K562 (cell line): ENCODE data around the gene DPPA4. TPM values are rescaled to one million over a fixed set of nuclear protein-coding genes. Genes with fewer than 3 reads are reported as not detected.

Experiments used
- ATAC-seq: fragments of 200-7000 bp; cut with Tn5 transposase; 3 replicates; pipeline ENCODE4 v1.9.1; 2020; ENCODE audit warnings: moderate library complexity
- BruUV-seq: library from RNA; stranded (reverse); fragments of 400-500 nt; replicated peaks from 2 replicates; lab custom pipeline; 2021; lab: Mats Ljungman, UMichigan
- CTCF ChIA-PET: fragments of 300-600 bp; formaldehyde crosslinking; extraction: SDS; loops from one replicate; lab custom pipeline; 2021; ENCODE audit warnings: low intra/inter-chr PET ratio; lab: Yijun Ruan, JAX
- POLR2A ChIA-PET: fragments of 300-600, 350-650 bp; sonication (Branson Sonifier 250); formaldehyde crosslinking; extraction: SDS; loops from one replicate; lab custom pipeline; 2021; ENCODE audit warnings: antibody characterized with exemption, inconsistent platforms; lab: Yijun Ruan, JAX
- DNase-seq, 4 experiments: peaks; one replicate each; pipeline versions ENCODE4 v3.0.0 to v3.0.0-alpha.2; 2011 to 2018; ENCODE audit warnings: low spot score in 3 of 4, mixed read lengths in 3 of 4; ENCODE audit errors: extremely low read depth in 1 of 4
- FAIRE-seq: peaks from 2 replicates; lab custom pipeline; 2011; peaks lifted over from hg19 to GRCh38; lab: Jason Lieb, UNC
- H2AFZ ChIP-seq: 2 replicates; pipeline ENCODE4 v1.6.0; 2011; ENCODE audit warnings: low read depth, low read length, control low read depth, inconsistent platforms
- H3K27ac ChIP-seq: fragments of 200-600 bp; 3 replicates; pipeline ENCODE4 v1.8.0; 2011; ENCODE audit warnings: low read depth, mild to moderate bottlenecking, control low read depth, inconsistent platforms, low read length, moderate library complexity, mixed read lengths; ENCODE audit errors: extremely low read depth
- H3K27me3 ChIP-seq, 2 experiments: fragments of 300-600 bp in 1 of 2; 2 replicates in 1 of 2; 3 replicates in 1 of 2; pipeline versions ENCODE4 v1.6.0 to v1.8.0; 2011; ENCODE audit warnings: inconsistent platforms in 2 of 2, low read length in 2 of 2, mild to moderate bottlenecking in 1 of 2, mixed read lengths in 1 of 2, moderate library complexity in 1 of 2; ENCODE audit not compliant: control insufficient read depth in 2 of 2, insufficient read depth in 2 of 2
- H3K36me3 ChIP-seq: fragments of 300-600 bp; 3 replicates; pipeline ENCODE4 v1.8.0; 2011; ENCODE audit warnings: mild to moderate bottlenecking, low read length, inconsistent platforms; ENCODE audit not compliant: control insufficient read depth, insufficient read depth
- H3K4me1 ChIP-seq, 2 experiments: fragments of 200-600 bp in 1 of 2; replicated peaks in 1 of 2; 2 replicates in 1 of 2; 3 replicates in 1 of 2; pipeline versions ENCODE4 v1.5.1 to v1.8.0; 2011; ENCODE audit warnings: inconsistent platforms in 2 of 2, low read length in 2 of 2, mild to moderate bottlenecking in 1 of 2, mixed read lengths in 1 of 2, moderate library complexity in 1 of 2; ENCODE audit not compliant: control insufficient read depth in 2 of 2, insufficient read depth in 2 of 2
- H3K4me2 ChIP-seq: 2 replicates; pipeline ENCODE4 v1.6.1; 2011; ENCODE audit warnings: low read length, control low read depth, inconsistent platforms, mixed read lengths; ENCODE audit not compliant: insufficient read depth
- H3K4me3 ChIP-seq: fragments of 200-600 bp; sonication (generic), shearing (Covaris generic); 2 replicates; pipeline ENCODE4 v1.5.1; 2016; ENCODE audit warnings: control low read depth, inconsistent platforms
- H3K79me2 ChIP-seq: fragments of 200-600 bp; 3 replicates; pipeline ENCODE4 v1.8.0; 2011; ENCODE audit warnings: low read length, inconsistent platforms; ENCODE audit not compliant: control insufficient read depth, insufficient read depth
- H3K9ac ChIP-seq, 2 experiments: 2 replicates each; pipeline versions ENCODE4 v1.6.0 to v1.6.1; 2011; ENCODE audit warnings: low read depth in 2 of 2, low read length in 2 of 2, control low read depth in 1 of 2, inconsistent platforms in 1 of 2, mild to moderate bottlenecking in 1 of 2, mixed read lengths in 1 of 2; ENCODE audit not compliant: insufficient read depth in 1 of 2
- H3K9me1 ChIP-seq: one replicate; pipeline ENCODE4 v1.6.0; 2011; ENCODE audit warnings: inconsistent platforms, mild to moderate bottlenecking, low read length, moderate library complexity; ENCODE audit not compliant: control insufficient read depth, insufficient read depth
- H3K9me3 ChIP-seq: replicated peaks from 2 replicates; pipeline ENCODE4 v1.5.1; 2011; ENCODE audit warnings: low read depth, low read length, inconsistent platforms; ENCODE audit not compliant: control insufficient read depth, insufficient read depth
- H4K20me1 ChIP-seq: replicated peaks from 2 replicates; pipeline ENCODE4 v1.6.1; 2011; ENCODE audit warnings: low read length, inconsistent platforms, mixed read lengths; ENCODE audit not compliant: control insufficient read depth, insufficient read depth
- ATF7 ChIP-seq: fragments of 450-650 bp; IDR thresholded peaks from 2 replicates; pipeline ENCODE4 v1.7.1; 2014; ENCODE audit warnings: mild to moderate bottlenecking, moderate library complexity
- E4F1 ChIP-seq: fragments of 250-450 bp; sonication (Bioruptor Pico); IDR thresholded peaks from 2 replicates; pipeline ENCODE4 v1.5.0; 2021; ENCODE audit warnings: mild to moderate bottlenecking, borderline replicate concordance
- EP400 ChIP-seq: fragments of 450-650 bp; IDR thresholded peaks from 2 replicates; pipeline ENCODE4 v1.6.1; 2017; ENCODE audit warnings: antibody characterized with exemption, mild to moderate bottlenecking, moderate library complexity
- ESRRA ChIP-seq: fragments of 450-650 bp; IDR thresholded peaks from 2 replicates; pipeline ENCODE4 v1.6.1; 2014; ENCODE audit warnings: low read depth, mild to moderate bottlenecking, moderate library complexity, borderline replicate concordance
- GABPB1 ChIP-seq: sonication (generic); formaldehyde crosslinking; IDR thresholded peaks from 2 replicates; pipeline ENCODE4 v1.8.0; 2022; ENCODE audit warnings: mild to moderate bottlenecking, missing genetic modification reagents
- HDAC6 ChIP-seq: IDR thresholded peaks from 2 replicates; pipeline ENCODE4 v1.6.1; 2012; ENCODE audit warnings: low read depth, mild to moderate bottlenecking, control low read depth, inconsistent platforms, low read length, moderate library complexity
- HMG20B ChIP-seq: fragments of 250-450 bp; sonication (Bioruptor Pico); IDR thresholded peaks from 2 replicates; pipeline ENCODE4 v1.5.0; 2021; ENCODE audit warnings: mild to moderate bottlenecking
- JUNB ChIP-seq: fragments of 450-650 bp; formaldehyde crosslinking; conservative IDR thresholded peaks from 2 replicates; pipeline ENCODE4 v1.4.0; 2020; ENCODE audit warnings: mild to moderate bottlenecking
- KLF1 ChIP-seq: fragments of 450-650 bp; IDR thresholded peaks from 2 replicates; pipeline ENCODE4 v1.6.1; 2016; ENCODE audit warnings: missing genetic modification characterization, missing compliant biosample characterization
- PPARD ChIP-seq: fragments of 250-450 bp; sonication (Bioruptor Pico); IDR thresholded peaks from 2 replicates; pipeline ENCODE4 v1.8.0; 2022; ENCODE audit warnings: inconsistent platforms, mild to moderate bottlenecking, moderate library complexity
- SMAD2 ChIP-seq: fragments of 150-350 bp; IDR thresholded peaks from 2 replicates; pipeline ENCODE4 v1.6.1; 2014; ENCODE audit warnings: low read depth, mild to moderate bottlenecking, low read length
- SMARCE1 ChIP-seq: fragments of 450-650 bp; IDR thresholded peaks from 2 replicates; pipeline ENCODE4 v1.7.1; 2016; ENCODE audit warnings: mild to moderate bottlenecking
- THRAP3 ChIP-seq: fragments of 450-650 bp; IDR thresholded peaks from 2 replicates; pipeline ENCODE4 v1.6.1; 2016; ENCODE audit warnings: mild to moderate bottlenecking, inconsistent platforms, borderline replicate concordance
- ZC3H4 ChIP-seq: sonication (generic); formaldehyde crosslinking; IDR thresholded peaks from 2 replicates; pipeline ENCODE4 v1.9.0; 2021; ENCODE audit warnings: missing genetic modification reagents, borderline replicate concordance
- ZFP30 ChIP-seq: fragments of 250-450 bp; sonication (Bioruptor Pico); IDR thresholded peaks from 2 replicates; pipeline ENCODE4 v1.8.0; 2022; ENCODE audit warnings: moderate library complexity, mild to moderate bottlenecking, inconsistent platforms, borderline replicate concordance
- WGBS: fragments of 100-300 bp; shearing (Covaris generic); methylation state at CpG from one replicate; pipeline ENCODE4 v1.1.6; 2016; ENCODE audit warnings: low coverage, mixed read lengths; ENCODE audit not compliant: insufficient coverage; ENCODE audit errors: missing lambda C conversion rate; 5-methylcytosine and 5-hydroxymethylcytosine counted together
- in situ Hi-C: fragments of 300-500 bp; cut with MboI; formaldehyde crosslinking; loops from 4 replicates; pipeline ENCODE4 v1.15.0; 2018; ENCODE audit warnings: inconsistent platforms, mixed read lengths
- intact Hi-C: fragments of 100-400 bp; cut with micrococcal nuclease; formaldehyde crosslinking; loops from 2 replicates; pipeline ENCODE4 v1.14.2; 2022
- polyA plus RNA-seq, 8 experiments: library from polyadenylated mRNA; depleted of rRNA in 4 of 8; stranded (reverse) in 5 of 8; unstranded in 3 of 8; fragments of >200 nt; fragmentation: Nextera tagmentation in 2 of 8; fragmentation: Illumina TruSeq in 1 of 8; extraction: Ambion mirVana in 2 of 8; extraction: Trizol in 1 of 8; gene quantifications; 2 replicates each; pipeline versions ENCODE4 v1.2.1 to v1.2.3, GENCODE V29; 2011 to 2014; ENCODE audit warnings: inconsistent platforms in 1 of 8, missing spikeins in 1 of 8
- total RNA-seq, 7 experiments: library from RNA; depleted of rRNA in 6 of 7; stranded (reverse); fragments of >200 nt in 6 of 7; fragmentation: Illumina TruSeq in 2 of 7; extraction: Trizol in 2 of 7; gene quantifications; 2 replicates each; pipeline versions ENCODE4 v1.2.1 to v1.2.3, GENCODE V29; 2011 to 2021; ENCODE audit warnings: low replicate concordance in 1 of 7

Gene DPPA4
- total and polyA plus RNA-seq, 9 of the 15 experiments (the other 6 are each of a cell fraction or from before 2014, with no cell fraction given): 0.53 TPM; not detected in 8

- no peaks in the 10 kb centered on the region for H3K36me3 ChIP-seq
- no peak for DNase-seq
- intact Hi-C loops: no loop called here
- H3K27ac ChIP-seq: no peak overlapping the region
- no peaks in the 10 kb centered on the region for H3K9me1 ChIP-seq
- in situ Hi-C loops: no loop called here
- H3K4me2 ChIP-seq: no peak overlapping the region
- H3K4me1 ChIP-seq: no peaks in the 10 kb centered on the region
- FAIRE-seq: no peak
- no TSS peak for BruUV-seq
- CTCF ChIA-PET: no interaction called here
- TF ChIP-seq HMG20B (CRISPR knock-in tag) (no peak), ATF7 (no peak), EP400 (no peak), THRAP3 (no peak), KLF1 (tag) (no peak), ZC3H4 (no peak), ZFP30 (no peak), PPARD (CRISPR knock-in tag) (no peak), JUNB (CRISPR knock-in tag) (no peak), SMARCE1 (no peak), ESRRA (no peak), E4F1 (no peak), HDAC6 (no peak), GABPB1 (CRISPR knock-in tag) (no peak), SMAD2 (no peak)
- H2AFZ ChIP-seq: no peak overlapping the region
- no peaks in the 10 kb centered on the region for H3K9me3 ChIP-seq
- POLR2A ChIA-PET: no interaction called here
- H4K20me1 ChIP-seq: no peaks in the 10 kb centered on the region
- no peak overlapping the region for H3K9ac ChIP-seq
- WGBS: 0% methylated on average over 3 of the region's 4 CpGs
- no peak for ATAC-seq
- no peak overlapping the region for H3K4me3 ChIP-seq
- no peaks in the 10 kb centered on the region for H3K79me2 ChIP-seq
- no peaks in the 10 kb centered on the region for H3K27me3 ChIP-seq
Measured at GRCh38 chr3:109338322-109338721, 976 bp upstream of the DPPA4 start.
